ENCODE results near the gene ISG15.
"Not testable (repeated sequence)": the region's sequence is repeated elsewhere in the genome, so short reads cannot be mapped to it uniquely, and the experiment has no call there.

ISG15 gene

DNA sequence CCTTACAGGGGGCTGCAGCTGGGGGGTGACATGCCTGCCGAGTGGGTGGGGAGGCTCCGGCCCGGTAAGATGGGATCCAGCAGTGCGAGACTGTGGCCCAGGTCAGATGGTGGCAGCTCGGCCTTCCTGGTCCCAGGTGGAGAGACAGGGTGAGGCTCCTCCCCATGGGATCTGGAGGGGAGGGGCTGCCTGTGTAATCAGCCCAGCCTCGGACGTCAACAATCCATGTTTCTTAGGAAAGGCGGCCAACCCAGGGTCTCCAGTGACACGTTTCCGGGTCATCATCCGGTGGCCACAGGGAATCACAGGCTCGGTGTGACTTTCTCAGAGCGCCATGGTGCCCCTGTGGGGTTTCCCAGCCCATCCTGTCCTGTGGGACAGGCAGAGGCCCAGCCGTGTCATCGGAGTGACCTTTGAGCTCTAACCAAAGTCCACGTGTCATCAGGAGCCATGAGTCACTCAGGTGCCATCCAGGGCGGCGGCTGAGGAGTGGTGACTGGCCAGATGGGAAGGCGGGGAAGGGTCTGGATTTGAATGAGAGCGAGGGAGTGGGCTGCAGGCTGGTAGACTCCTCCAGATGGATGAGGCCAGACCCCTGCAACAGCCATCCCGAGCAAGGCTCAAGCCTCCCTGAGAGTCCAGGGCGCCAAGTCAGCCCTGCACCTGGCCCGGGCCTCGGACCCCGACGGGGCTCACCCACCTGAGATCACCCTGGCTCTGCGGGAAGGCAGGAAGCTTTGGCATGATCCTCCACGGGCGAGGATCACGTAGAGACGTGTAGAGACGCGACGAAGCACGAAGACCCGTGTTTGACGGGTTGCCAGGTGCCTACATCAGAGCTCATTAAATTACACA is 6.8 kb upstream of the ISG15 start:
- DNase-seq (ENCODE audit: low read depth, low spot score), result no peak
- no peak overlapping the region for H3K27ac ChIP-seq

DNA sequence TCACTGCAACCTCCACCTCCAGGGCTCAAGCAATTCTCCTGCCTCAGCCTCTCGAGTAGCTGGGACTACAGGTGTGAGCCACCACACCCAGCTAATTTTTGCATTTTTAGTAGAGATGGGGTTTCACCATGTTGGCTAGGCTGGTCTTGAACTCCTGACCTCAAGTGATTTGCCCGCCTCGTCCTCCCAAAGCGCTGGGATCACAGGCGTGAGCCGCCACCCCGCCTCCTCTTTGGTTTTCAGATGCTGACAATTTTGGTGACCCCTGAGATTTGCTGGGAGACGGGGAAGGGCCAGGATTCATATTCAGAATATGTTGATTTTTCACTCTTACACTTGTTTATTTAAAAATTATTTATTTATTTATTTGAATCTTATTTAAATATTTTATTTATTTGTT is 3.2 kb upstream of the ISG15 start:
- not testable (repeated sequence) for H3K27ac ChIP-seq; DNase-seq (ENCODE audit: low read depth, low spot score)

DNA sequence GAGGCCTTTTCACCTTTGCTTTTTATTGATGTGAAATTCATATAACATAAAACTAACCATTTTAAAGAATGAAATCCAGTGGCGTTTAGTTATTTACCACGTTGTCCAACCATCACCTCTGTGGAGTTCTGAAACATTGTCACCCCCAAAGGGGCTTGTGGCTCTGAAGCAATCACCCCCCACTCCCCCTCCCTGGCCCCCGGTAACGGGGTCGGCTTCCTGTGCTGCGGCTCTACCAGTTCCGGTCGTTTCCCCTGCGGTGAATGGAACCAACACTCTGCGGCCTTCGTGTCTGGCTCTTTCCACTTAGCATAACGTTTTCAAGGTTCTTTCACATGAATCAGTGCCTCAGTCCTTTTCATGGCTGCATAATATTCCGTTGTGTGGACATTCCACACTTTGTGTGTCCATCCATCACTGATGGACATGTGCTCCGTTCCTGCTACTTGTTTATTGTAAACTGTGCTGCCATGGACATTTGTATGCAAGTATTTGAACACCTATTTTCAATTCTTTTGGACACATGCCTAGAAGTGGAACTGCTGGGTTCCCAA is 1.8 kb upstream of the ISG15 start:
- DNase-seq (ENCODE audit: low read depth, low spot score), result no peak
- no peak overlapping the region for H3K27ac ChIP-seq

DNA sequence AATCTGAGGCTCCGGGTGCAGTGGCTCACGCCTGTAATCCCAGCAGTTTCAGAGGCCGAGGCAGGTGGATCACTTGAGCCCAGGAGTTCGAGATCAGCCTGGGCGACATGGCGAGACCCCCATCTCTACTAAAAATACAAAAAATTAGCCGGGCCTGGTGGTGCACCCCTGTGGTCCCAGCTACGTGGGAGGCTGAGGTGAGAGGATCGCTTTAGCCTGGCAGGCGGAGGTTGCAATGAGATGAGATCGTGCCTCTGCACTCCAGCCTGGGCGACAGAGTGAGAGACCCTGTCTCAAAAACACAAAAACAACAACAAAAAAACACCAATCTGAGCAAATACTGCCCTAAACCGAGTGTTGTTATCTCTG is 577 bp upstream of the ISG15 start:
- DNase-seq (ENCODE audit: low read depth, low spot score), result not testable (repeated sequence)
- peak overlapping the region; percentile 46 for H3K27ac ChIP-seq

DNA sequence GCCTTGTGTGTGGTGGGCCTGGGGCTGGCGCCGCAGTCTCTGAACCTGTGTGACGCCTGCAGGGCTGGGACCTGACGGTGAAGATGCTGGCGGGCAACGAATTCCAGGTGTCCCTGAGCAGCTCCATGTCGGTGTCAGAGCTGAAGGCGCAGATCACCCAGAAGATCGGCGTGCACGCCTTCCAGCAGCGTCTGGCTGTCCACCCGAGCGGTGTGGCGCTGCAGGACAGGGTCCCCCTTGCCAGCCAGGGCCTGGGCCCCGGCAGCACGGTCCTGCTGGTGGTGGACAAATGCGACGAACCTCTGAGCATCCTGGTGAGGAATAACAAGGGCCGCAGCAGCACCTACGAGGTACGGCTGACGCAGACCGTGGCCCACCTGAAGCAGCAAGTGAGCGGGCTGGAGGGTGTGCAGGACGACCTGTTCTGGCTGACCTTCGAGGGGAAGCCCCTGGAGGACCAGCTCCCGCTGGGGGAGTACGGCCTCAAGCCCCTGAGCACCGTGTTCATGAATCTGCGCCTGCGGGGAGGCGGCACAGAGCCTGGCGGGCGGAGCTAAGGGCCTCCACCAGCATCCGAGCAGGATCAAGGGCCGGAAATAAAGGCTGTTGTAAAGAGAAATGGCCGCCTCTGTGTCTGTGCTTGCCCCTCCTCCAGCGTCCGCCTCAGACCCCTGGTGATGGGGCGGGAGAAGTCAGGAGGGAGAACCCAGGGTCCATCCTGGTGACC is 788 bp downstream of the ISG15 start:
- DNase-seq (ENCODE audit: low read depth, low spot score), result no peak
- H3K27ac ChIP-seq, result no peak overlapping the region

DNA sequence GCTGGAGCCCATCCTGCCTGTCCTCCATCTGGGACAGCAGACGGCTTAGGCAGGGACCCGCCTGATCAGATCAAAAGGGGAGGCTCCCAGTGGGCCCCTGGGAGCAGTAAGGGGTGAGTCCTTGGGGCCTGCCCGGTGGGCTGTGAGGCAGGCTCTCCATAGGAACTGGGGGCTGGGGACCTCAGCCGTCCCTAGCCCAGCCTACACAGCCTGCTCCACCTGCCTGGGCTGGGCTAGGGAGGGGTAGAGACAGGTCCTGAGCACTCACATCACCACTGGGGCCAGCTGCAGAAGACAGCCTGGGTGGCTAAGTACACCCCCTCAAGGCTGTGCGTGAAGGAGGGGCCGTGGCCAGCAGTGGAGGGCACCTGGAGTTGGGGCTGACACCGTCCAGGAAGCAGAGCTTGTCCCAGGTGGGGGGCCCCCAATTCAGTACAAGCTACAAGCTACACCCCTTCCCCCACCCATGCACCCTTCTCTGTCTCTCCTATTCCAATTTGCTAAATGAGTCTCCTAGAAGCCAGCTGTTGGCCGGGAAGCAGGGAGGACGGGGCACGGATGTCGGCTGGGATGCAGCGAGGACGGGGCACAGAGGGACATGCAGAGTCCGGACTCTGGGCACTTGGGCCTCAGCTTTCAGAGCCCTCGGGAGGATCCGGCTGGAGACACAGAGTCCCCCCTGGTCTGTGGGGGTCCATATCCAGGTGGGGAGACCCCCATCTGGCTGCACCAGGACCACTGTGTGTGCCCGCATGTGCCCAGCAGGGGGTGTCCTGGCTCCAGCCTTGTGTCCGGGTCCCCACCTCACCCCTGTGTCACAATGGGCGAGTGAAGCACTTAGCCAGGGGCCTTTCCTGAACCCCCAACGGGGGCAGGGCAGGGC is 1.7 kb downstream of the ISG15 start:
- H3K27ac ChIP-seq, result no peak overlapping the region
- DNase-seq (ENCODE audit: low read depth, low spot score), result no peak

DNA sequence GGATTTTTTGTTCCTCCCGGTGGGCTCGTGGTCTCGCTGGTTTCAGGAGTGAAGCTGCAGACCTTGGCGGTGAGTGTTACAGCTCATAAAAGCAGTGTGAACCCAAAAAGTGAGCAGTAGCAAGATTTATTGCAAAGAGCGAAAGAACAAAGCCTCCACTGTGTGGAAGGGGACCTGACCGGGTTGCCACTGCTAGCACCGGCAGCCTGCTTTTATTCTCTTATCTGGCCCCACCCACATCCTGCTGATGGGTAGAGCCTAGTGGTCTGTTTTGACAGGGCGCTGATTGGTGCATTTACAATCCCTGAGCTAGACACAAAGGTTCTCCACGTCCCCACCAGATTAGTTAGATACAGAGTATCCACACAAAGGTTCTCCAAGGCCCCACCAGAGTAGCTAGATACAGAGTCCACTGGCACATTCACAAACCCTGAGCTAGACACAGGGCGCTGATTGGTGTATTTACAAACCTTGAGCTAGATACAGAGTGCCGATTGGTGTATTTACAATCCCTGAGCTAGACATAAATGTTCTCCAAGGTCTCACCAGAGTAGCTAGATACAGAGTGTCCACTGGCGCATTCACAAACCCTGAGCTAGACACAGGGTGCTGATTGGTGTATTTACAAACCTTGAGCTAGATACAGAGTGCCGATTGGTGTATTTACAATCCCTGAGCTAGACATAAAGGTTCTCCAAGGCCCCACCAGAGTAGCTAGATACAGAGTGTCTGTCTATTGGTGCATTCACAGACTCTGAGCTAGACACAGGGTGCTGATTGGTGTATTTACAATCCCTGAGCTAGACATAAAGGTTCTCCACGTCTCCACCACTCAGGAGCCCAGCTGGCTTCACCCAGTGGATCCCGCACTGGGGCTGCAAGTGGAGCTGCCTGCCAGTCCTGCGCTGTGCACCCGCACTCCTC is 4.4 kb downstream of the ISG15 start:
- DNase-seq (ENCODE audit: low read depth, low spot score); H3K27ac ChIP-seq: not testable (repeated sequence)

DNA sequence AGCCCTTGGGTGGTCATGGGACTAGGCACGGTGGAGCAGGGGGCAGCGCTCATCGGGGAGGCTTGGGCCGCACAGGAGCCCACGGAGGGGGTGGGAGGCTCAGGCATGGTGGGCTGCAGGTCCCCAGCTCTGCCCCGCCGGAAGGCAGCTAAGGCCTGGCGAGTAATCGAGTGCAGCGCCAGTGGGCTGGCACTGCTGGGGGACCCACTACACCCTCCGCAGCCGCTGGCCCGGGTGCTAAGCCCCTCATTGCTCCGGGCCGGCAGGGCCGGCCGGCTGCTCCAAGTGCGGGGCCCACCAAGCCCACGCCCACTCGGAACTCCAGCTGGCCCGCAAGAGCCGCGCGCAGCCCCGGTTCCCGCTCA is 5.0 kb downstream of the ISG15 start:
- H3K27ac ChIP-seq; DNase-seq (ENCODE audit: low read depth, low spot score): not testable (repeated sequence)

DNA sequence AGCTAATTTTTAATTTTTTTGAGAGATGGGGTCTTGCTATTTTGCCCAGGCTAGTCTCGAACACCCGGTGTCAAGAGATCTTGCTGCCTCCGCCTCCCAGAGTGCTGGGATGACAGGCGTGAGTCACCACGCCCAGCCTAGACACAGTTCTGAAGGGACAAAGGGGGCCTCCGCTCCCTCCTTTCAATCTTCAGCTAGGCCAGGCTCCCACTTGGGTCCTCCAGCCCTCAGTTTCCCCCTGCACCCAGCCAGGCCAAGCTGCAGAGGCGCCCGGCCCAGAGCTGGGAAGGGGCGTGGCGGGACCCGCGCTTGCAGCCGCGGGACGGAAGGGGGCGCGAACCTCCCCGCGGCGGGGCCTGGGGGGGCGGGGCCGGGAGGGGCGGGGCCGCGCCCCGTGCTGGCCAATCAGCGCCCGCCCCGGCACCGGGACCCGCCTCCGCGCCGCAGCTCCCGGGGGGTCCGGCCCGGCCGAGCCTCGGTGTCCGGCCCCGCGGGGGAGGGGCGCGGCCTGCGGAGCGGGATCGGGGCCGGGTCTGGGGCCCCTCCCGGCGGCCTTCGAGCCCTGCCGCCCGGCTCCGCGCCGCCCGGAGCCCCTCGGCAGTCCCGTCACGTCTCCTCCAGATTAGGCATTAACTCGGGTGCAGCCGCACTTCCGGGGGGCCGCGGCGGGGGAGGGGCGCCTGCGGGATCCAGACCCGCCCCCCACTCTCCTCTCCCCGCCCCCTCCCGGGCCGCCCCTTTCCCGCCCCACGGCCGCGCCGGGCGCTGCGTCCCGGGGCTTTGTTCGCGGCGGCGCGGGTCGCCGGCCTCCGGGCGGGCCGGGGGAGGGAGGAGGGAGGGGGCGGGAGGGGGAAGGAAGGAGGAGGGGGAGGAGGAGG is 6.1 kb downstream of the ISG15 start:
- H3K27ac ChIP-seq, result peak overlapping the region; percentile 95

DNA sequence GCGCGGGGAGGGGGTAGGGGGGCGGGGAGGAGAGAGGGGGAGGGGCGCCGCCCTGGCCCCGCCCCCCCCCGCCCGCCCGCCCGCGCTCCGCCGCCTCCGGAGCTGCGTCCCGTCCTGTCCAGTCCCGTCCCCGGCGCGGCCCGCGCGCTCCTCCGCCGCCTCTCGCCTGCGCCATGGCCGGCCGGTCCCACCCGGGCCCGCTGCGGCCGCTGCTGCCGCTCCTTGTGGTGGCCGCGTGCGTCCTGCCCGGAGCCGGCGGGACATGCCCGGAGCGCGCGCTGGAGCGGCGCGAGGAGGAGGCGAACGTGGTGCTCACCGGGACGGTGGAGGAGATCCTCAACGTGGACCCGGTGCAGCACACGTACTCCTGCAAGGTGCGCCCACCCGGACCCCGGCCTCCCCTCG is 6.7 kb downstream of the ISG15 start, which contains the start of gene AGRN:
TSS of gene AGRN (plus strand) at position 121 of the 405 bp plus-strand sequence. CDS start at position 174, 53 bp downstream.
- DNase-seq (ENCODE audit: low read depth, low spot score), result no peak
- peak within 1 kb of the TSS; percentile 95 for H3K27ac ChIP-seq

More for the DNA sequence above, 6.1 kb downstream of the ISG15 start:
- DNase-seq (ENCODE audit: low read depth, low spot score), result no peak

DNA sequence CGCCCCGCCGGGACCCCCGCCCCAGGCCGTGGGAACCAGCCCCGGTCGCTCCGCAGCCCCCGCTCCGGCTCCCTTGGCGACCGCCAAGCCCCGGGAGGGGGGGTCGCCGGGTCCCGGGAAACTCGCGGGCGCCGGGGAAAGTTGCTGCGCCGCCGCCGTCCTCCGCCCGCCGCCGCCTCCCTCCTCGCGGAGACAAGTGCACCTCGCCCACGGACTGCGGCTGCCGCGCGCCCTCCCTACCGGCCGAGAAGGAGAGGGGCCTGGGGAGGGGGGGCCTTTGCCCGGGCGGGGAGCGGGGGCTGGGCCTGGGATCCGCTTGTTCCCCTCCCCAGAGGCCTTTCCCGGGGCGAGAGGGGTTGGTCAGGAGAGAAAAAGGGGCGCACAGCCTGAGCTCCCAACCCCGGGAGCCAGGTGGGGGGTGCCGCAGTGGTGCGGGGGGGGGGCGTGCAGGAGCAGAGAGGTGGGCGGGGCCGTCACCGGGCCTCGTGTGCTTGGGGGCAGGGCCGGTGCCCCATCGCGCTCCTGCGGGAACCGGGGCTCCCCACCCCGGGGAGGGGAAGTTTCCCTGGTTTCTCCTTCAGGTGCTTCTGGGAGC is 7.2 kb downstream of the ISG15 start:
- no peak for DNase-seq (ENCODE audit: low read depth, low spot score)
- H3K27ac ChIP-seq, result peak overlapping the region; percentile 95

DNA sequence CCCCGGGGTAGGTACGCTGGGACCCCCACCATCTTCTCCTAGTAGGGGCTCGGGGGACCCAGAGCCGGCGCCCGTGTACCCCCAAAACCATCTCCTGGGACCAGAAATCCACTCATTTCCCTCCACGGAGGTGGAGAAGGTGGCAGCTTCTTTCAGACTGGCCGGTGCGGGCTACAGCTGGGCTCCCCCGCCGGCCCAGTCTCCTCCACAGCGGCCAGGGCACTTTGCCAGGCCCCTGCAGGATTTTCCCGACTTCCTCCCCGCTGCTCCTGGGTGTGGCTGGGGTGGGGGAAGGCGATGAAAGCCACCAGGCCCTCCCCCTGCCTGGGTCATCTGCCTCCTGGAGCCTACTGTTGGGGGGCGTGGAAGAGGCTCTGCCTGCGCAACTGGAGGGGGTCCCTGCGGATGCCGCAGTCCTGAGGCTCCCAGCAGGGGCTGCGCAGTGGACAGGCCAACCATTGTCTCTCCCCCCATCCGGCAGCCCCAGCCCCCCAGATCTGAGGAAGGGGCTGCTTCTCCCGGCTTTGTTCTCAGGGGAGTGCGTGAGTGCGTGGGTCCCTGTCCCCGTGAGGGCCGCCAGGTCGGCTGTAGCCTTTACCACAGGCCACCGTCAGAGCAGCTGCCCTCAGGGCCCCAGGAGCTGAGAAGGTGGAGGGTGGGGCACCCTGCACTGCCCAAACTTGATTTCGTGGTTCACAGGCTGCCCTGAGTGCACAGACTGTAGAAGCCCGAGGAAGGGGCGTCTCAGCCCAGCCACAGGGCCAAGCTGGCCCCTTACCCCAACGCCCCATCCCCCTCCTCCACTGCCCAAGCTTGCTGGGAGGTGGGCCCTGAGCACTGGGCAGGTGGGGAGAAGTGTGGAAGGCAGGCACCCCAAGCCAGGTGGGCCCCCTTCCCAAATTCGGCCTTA is 8.0 kb downstream of the ISG15 start:
- DNase-seq (ENCODE audit: low read depth, low spot score), result no peak
- peak overlapping the region; percentile 95 for H3K27ac ChIP-seq

DNA sequence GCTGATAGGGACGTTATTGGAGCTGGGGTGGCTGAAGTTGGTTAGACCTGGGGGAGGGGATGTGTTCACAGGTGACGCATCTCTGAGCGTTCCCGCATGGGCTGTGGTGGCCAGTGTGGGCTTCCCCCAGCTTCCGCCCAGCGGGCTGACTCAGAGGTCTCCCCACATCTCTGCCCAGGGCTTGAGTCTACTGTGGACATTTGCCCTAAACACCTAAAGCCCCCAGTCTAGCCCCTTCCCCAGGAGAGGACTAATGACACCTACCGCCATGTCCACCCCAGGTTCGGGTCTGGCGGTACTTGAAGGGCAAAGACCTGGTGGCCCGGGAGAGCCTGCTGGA is 8.6 kb downstream of the ISG15 start:
- no peak for DNase-seq (ENCODE audit: low read depth, low spot score)

DNA sequence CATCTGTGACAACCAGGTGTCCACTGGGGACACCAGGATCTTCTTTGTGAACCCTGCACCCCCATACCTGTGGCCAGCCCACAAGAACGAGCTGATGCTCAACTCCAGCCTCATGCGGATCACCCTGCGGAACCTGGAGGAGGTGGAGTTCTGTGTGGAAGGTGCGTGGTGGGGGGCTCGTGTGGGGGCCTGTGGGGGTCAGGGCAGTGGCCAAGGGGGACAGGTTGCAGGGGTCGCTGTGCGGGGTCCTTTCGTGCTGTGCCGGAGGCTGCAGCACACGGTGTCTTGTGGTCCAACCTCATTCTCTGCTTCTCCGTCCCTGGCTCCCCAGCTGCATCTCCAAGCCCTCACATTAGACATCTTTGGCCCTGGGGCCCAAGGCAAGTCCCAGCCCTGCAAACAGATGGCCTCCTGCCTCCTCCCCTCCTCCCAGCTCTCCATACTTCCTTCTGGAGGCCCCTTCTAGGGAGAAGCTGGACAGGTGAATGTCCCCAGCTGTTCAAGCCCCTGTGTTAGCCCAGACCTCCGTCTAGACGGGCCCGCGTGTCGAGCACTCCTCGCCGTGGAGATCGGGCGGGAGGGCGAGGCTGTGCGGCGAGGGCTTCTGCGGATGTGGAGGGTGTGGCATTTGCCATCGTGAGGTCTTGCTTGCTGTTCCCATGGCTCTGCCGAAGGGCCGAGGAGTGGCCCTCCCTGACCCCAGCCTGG is 9.2 kb downstream of the ISG15 start:
- peak overlapping the region; percentile 95 for H3K27ac ChIP-seq
- no peak for DNase-seq (ENCODE audit: low read depth, low spot score)

More for the DNA sequence above, 8.6 kb downstream of the ISG15 start:
- H3K27ac ChIP-seq, result peak overlapping the region; percentile 95

DNA sequence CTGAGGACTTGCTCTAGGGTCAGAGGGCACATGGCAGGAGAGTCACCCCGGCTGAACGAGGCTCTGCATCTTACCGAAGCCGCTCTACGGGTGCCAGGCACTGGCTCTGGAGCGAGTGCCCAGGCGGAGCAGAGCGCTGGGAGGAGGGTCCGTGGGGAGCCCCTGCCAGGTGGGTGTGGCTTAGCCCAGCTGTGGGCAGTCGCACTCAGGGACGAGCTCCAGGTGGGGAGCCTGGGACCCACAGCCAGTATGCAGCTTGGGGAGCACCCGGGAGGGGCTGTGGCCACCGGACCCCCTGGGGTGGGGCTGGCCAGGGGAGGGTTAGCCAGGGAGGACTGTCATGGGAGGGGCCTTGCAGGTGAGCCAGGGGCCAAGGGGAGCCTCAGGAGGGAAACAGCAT is 10.4 kb downstream of the ISG15 start:
- H3K27ac ChIP-seq, result peak overlapping the region; percentile 83
- no peak for DNase-seq (ENCODE audit: low read depth, low spot score)

DNA sequence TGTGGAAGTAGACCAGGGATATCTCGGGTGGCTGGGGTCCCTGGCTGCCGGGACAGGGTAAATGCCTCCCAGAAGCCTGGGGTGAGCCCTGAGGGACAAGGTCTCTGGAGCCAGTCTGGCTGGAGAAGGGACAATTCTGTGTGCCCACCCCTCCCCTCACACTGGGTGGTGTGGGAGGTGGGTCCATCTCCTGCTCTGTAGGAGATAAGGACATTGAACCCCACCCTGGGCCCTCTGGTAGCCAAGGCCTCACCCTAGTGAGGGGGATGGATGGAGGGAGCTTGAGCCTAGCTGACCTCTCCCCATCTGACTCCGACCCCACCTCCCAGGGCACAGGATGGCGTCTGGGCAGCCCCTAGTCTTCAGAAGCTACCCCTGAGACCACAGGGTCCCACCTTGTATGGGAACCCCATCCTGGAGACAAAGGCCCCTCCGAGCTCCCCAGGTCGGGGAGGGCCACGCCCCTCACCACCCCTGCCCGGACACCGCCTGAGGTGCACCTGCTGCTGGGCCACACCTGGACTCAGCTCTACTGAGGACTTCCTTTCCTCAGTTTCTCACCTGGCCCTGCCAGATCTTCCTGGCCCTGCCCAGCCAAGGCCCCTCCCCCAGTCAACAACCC is 11.0 kb downstream of the ISG15 start:
- H3K27ac ChIP-seq, result peak overlapping the region; percentile 83
- DNase-seq (ENCODE audit: low read depth, low spot score), result no peak
